ENCODE data around the gene C11orf87.

- TF ChIP-seq CTCF (conservative IDR thresholded peaks at IDR 0.05 in 1 of 2, IDR thresholded peaks at IDR 0.05 in 1 of 2; ENCODE audit: low read depth in 1 of 2, low read length in 2 of 2): no peak
- TF ChIP-seq EZH2 (IDR thresholded peaks at IDR 0.05; ENCODE audit: low read length, missing control alignments): no peak
Measured at GRCh38 chr11:109424901-109425300, 2.9 kb downstream of the C11orf87 start.
